Fibroblast of lung (primary cell): ENCODE results near the gene THRB.

Source experiments
- CTCF ChIP-seq, 2 donors: IDR thresholded peaks in 1 of 2; conservative IDR thresholded peaks in 1 of 2; 1 replicate in 1 of 2; 2 replicates in 1 of 2; pipeline ENCODE4 v1.5.1; 2011 to 2012; ENCODE audit warnings: low read length in 2 of 2, control low read depth in 1 of 2, inconsistent platforms in 1 of 2, low read depth in 1 of 2, mild to moderate bottlenecking in 1 of 2
- EZH2 ChIP-seq: IDR thresholded peaks from 2 replicates; pipeline ENCODE4 v1.5.1; 2012; ENCODE audit warnings: low read length, control low read depth, mild to moderate bottlenecking; ENCODE audit errors: missing control alignments

GRCh38 chr3:24192469-24193056 lies 302.1 kb downstream of the THRB start:
- TF ChIP-seq CTCF (conservative IDR thresholded peaks at IDR 0.05 in 1 of 2, IDR thresholded peaks at IDR 0.05 in 1 of 2; ENCODE audit: low read depth in 1 of 2, low read length in 2 of 2) = no peak
- TF ChIP-seq EZH2 = no peak
